OCI-LY1 (cell line): ENCODE results near the gene GJC2.

Source experiments
- H2AFZ ChIP-seq: fragments of 200-600 bp; sonication (generic), shearing (Covaris generic); 2 replicates; pipeline ENCODE4 v1.6.0; 2014; ENCODE audit warnings: antibody characterized with exemption, mild to moderate bottlenecking, low read length
- H3F3A ChIP-seq: fragments of 200-600 bp; sonication (generic), shearing (Covaris generic); 2 replicates; pipeline ENCODE4 v1.6.0; 2014; ENCODE audit warnings: mild to moderate bottlenecking, antibody characterized with exemption, low read length, moderate library complexity; ENCODE audit not compliant: insufficient read depth
- H3K27ac ChIP-seq: fragments of 200-600 bp; sonication (generic); 2 replicates; pipeline ENCODE4 v1.5.1; 2014; ENCODE audit warnings: low read length, mixed run types, mild to moderate bottlenecking, low read depth; ENCODE audit not compliant: poor library complexity, severe bottlenecking
- H3K27me3 ChIP-seq: fragments of 200-600 bp; sonication (generic); 2 replicates; pipeline ENCODE4 v1.6.0; 2014; ENCODE audit warnings: antibody characterized with exemption, mild to moderate bottlenecking, low read length, moderate library complexity; ENCODE audit not compliant: insufficient read depth
- H3K36me3 ChIP-seq: fragments of 200-600 bp; sonication (generic); 2 replicates; pipeline ENCODE4 v1.6.1; 2014; ENCODE audit warnings: mild to moderate bottlenecking, antibody characterized with exemption, low read length, moderate library complexity, mixed read lengths; ENCODE audit not compliant: insufficient read depth
- H3K4me1 ChIP-seq: fragments of 200-600 bp; sonication (generic); 2 replicates; pipeline ENCODE4 v1.5.1; 2014; ENCODE audit warnings: mild to moderate bottlenecking, low read length, moderate library complexity; ENCODE audit not compliant: insufficient read depth, severe bottlenecking
- H3K4me2 ChIP-seq: fragments of 200-600 bp; sonication (generic), shearing (Covaris generic); 2 replicates; pipeline ENCODE4 v1.6.1; 2014; ENCODE audit warnings: low read length
- H3K4me3 ChIP-seq: fragments of 200-600 bp; sonication (generic); 2 replicates; pipeline ENCODE4 v1.5.1; 2014; ENCODE audit warnings: low read length, low read depth, mild to moderate bottlenecking, mixed read lengths; ENCODE audit not compliant: poor library complexity, severe bottlenecking
- H3K79me2 ChIP-seq: fragments of 200-600 bp; shearing (Covaris generic); 2 replicates; pipeline ENCODE4 v1.6.1; 2016; ENCODE audit warnings: mixed run types, low read length, mixed read lengths; ENCODE audit not compliant: insufficient read depth
- H3K9ac ChIP-seq: fragments of 200-600 bp; sonication (generic), shearing (Covaris generic); 2 replicates; pipeline ENCODE4 v1.6.1; 2014; ENCODE audit warnings: mild to moderate bottlenecking, low read length, mixed read lengths
- H3K9me2 ChIP-seq: fragments of 200-600 bp; sonication (generic), shearing (Covaris generic); 2 replicates; pipeline ENCODE4 v1.6.1; 2014; ENCODE audit warnings: low read depth, mild to moderate bottlenecking, low read length, mixed read lengths
- H3K9me3 ChIP-seq: fragments of 200-600 bp; shearing (Covaris generic); 2 replicates; pipeline ENCODE4 v1.6.1; 2014; ENCODE audit warnings: low read length, mixed read lengths
- H4K20me1 ChIP-seq: fragments of 200-600 bp; sonication (generic), shearing (Covaris generic); 2 replicates; pipeline ENCODE4 v1.6.0; 2016; ENCODE audit warnings: mild to moderate bottlenecking, low read length; ENCODE audit not compliant: insufficient read depth
- CTCF ChIP-seq: fragments of 200-600 bp; sonication (generic), shearing (Covaris generic); IDR thresholded peaks from 2 replicates; pipeline ENCODE4 v1.5.1; 2017; ENCODE audit warnings: mild to moderate bottlenecking, antibody characterized with exemption, low read length, moderate library complexity, mixed read lengths
- EZH2 ChIP-seq: fragments of 200-600 bp; sonication (generic), shearing (Covaris generic); IDR thresholded peaks from 2 replicates; pipeline ENCODE4 v1.8.0; 2017; ENCODE audit warnings: borderline replicate concordance, mixed run types, mild to moderate bottlenecking, antibody characterized with exemption, low read length, moderate library complexity, mixed read lengths

Gene GJC2

GRCh38 chr1:228125185-228125584 lies 24.5 kb upstream of the GJC2 start:
- TF ChIP-seq EZH2 (no peak), CTCF (no peak)
- no peaks in the 10 kb centered on the region for H3K9me2 ChIP-seq
- no peaks in the 10 kb centered on the region for H4K20me1 ChIP-seq
- no peak overlapping the region for H2AFZ ChIP-seq
- no peak overlapping the region for H3K4me2 ChIP-seq
- H3K27me3 ChIP-seq = no peaks in the 10 kb centered on the region
- H3K9ac ChIP-seq = no peak overlapping the region
- H3K79me2 ChIP-seq = no peaks in the 10 kb centered on the region
- no peaks in the 10 kb centered on the region for H3K9me3 ChIP-seq
- no peak overlapping the region for H3K27ac ChIP-seq
- H3K36me3 ChIP-seq = no peaks in the 10 kb centered on the region
- peaks cover 4% of the 10 kb centered on the region for H3K4me1 ChIP-seq
- H3K4me3 ChIP-seq = no peak overlapping the region
- no peaks in the 10 kb centered on the region for H3F3A ChIP-seq

GRCh38 chr1:228131766-228132165 lies 18.0 kb upstream of the GJC2 start:
- TF ChIP-seq CTCF (no peak), EZH2 (no peak)
- no peaks in the 10 kb centered on the region for H3K9me3 ChIP-seq
- H3F3A ChIP-seq = no peaks in the 10 kb centered on the region
- no peaks in the 10 kb centered on the region for H3K27me3 ChIP-seq
- H4K20me1 ChIP-seq = no peaks in the 10 kb centered on the region
- no peak overlapping the region for H2AFZ ChIP-seq
- no peak overlapping the region for H3K4me2 ChIP-seq
- H3K9me2 ChIP-seq = no peaks in the 10 kb centered on the region
- H3K4me3 ChIP-seq = no peak overlapping the region
- H3K36me3 ChIP-seq = no peaks in the 10 kb centered on the region
- no peak overlapping the region for H3K27ac ChIP-seq
- no peak overlapping the region for H3K9ac ChIP-seq
- H3K79me2 ChIP-seq = no peaks in the 10 kb centered on the region
- peaks cover 3% of the 10 kb centered on the region for H3K4me1 ChIP-seq

GRCh38 chr1:228134591-228134990 lies 15.1 kb upstream of the GJC2 start:
- no peak for TF ChIP-seq CTCF
- no peak for TF ChIP-seq EZH2
- Histone ChIP-seq H4K20me1 (no peaks in the 10 kb centered on the region), H3K36me3 (no peaks in the 10 kb centered on the region), H3K4me2 (no peak overlapping the region), H3K9ac (no peak overlapping the region), H3K9me2 (no peaks in the 10 kb centered on the region), H3K9me3 (no peaks in the 10 kb centered on the region), H3K4me3 (no peak overlapping the region), H2AFZ (no peak overlapping the region), H3K79me2 (no peaks in the 10 kb centered on the region), H3K27me3 (no peaks in the 10 kb centered on the region), H3K4me1 (peaks cover 20% of the 10 kb centered on the region), H3F3A (no peaks in the 10 kb centered on the region), H3K27ac (no peak overlapping the region)
